Superior temporal gyrus (tissue), 1 donor: ENCODE data around the gene MDK.

Experiments used
- DNase-seq: peaks from one replicate; pipeline ENCODE4 v3.0.0-alpha.2; 2016; ENCODE audit errors: extremely low spot score

MDK gene

DNA sequence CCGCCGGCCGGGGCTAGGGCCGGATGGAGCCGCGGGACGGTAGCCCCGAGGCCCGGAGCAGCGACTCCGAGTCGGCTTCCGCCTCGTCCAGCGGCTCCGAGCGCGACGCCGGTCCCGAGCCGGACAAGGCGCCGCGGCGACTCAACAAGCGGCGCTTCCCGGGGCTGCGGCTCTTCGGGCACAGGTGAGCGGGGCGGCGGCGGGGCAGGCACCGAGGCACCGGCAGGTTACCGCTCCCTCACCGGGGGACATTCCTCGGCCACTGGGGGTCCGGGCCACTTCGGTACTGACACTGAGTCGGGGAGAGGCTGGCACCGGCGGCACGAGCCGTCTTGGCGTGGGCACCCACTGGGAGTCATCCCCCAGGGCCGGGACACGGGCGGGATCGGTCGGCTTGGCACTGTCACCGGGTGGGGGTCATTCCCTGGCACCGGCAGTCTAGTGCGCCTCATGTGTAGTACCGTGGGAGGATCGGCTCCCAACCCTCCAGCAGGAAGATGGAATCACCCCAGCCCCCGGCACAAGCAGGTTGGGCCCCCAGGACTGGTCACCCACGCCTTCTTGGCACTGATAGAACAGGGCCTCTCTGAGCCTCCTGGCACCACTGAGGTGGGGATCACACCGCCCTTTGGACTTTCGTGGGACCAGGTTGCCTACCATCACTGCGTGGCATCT, 33.7 kb upstream of the MDK start:
- no peak for DNase-seq

DNA sequence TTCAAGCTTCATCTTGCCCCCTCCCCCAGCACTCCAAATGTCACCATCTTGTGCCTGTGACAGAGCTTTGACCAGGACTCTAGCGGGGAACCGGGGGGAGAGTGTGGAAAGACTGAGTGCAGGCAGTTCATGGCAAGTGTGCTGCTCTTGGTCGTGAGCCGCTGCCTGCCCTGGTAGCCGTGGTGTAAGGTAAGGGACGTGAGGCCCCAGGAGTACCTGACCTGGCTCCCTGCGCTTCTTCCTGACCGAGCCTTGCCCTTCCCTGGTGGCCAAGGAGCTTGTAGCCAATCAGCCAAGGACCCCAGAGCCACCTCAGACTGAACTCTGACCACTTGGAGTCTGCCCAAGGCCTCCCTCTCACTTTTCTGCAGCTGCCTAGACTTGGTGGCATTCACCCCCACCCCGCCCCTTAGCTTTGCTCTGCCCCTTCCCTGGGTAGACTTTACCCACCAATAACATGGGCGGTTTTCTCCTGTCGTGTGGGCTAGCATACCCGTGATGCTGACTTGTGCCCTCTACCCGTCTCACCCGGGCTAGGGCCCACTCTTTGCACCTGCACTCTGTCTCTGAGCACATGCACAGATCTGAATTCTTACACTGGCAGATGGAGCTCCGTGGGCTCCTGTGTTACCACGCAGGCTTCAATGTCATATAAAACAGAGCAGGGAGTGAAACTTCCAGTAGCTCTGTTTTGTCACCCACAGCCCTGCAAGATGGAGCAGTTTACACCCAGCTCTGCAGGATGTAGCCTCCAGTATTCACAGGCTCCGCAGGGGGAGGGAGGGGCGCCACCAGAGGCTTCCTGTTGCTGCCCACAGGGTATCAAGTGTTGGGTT, 32.7 kb upstream of the MDK start:
- DNase-seq = no peak

DNA sequence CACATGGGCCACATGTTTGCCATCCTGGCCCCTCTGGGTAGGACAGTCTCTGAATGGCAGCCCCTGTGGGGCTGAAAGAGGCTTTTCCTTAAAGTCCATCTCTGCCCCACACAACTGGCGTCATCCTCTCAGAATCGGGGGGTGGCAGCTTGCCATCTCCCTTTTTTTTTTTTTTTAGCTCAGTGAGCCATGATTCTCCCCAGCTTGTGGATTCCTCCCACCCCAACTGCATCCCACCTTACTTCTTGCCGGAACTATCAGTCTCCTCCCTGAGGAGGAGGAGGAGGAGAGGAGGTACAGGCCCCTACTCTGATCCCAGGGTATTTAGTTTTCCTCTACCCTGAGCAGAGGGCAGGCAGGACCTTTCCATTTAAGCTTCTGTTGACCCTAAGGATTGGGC, 30.8 kb upstream of the MDK start:
- no peak for DNase-seq

DNA sequence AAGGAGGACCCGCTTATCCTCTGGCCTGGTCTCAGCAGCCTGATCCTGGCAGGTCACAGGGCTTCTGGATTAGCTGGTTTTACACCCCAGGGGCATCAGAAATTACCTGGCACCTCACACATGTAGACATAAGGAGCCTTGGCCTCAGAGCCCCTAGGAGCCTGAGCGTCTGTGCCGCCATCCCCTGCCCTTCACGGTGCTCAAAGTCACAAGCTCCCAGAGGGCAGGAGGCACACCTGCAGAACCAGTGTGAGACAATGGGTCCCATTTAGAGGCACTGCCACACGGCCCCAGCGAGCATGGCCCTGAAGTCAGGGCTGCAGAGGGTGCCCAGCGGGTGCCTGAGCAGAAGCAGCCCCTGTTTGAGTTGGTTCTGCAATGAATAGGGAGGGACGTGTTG, 30.3 kb upstream of the MDK start:
- no peak for DNase-seq

DNA sequence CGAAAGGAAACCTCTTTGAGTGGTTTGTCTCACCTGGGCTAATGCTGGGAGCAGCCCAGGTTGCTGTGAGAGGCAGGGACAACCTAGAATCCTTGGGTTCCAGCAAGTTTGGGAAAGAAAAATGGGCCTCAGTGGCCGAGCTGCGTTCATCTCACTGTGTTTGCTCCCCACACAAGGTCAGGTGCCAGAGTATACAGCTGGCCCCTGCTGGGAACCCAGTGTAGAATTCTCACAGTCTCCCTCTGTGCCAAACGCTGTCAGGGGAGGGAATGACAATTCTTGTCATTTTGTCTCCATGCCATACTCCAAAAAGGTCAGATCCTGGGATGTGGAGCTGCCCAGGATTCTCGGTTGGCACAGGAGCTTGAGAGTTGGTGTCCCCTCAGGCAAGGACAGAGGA, 29.9 kb upstream of the MDK start:
- no peak for DNase-seq

DNA sequence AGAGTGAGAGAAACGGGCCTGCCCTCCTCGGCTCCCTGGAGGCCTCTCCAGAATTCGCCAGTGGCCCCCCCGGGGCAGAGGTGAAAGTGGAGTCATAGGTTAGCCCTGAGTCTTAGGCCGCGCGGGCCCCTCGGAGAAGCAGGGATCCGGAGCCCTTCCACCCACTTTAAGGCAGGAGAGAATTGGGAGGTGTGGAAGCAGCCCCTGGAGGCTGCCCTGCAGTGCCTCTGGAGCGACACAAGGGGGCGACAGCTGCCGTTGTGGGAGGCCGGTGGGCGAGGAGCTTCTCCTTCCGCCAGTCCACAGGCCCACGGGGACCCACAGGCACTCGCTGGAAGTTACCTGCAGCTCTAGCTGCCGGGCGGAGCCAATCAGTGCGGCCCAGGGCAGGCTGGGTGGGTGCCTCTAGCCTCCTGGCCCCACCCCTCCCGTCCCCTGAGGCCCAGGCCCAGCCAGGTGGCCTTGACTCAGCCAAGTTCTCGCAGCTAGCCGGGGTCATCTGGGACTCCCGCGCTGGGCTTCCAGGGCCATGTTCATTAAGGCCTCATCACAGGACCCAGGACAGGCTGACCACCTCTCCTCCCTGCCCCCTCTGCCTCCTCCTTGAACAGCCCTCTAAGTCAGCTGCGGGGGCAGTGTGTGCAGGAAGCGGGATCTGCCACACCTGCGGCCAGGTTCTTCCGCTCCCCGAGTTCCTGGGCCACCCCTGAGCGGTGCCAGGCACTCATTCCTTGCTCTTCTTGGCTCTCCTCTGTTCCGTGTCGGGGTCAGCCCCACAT, 29.2 kb upstream of the MDK start:
- DNase-seq = no peak

DNA sequence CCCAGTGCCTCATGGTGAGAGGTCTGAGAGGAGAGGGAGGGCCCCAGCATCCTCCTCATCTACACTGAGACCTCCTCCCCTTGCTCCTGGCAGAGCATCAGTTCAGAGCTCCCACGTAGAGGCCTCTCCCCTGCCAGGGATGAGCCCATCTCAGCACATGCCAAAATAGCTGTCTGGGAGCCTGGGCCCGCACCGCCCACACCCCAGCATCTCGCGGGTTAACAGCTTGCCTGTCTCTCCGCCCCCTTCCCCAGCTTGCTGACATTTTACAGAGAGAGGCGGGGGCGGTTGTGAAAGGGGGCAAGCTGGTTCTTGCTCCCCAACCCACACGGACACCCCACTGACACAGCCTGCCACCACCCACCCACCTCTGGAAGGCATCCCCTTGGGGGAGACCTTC, 27.8 kb upstream of the MDK start:
- no peak for DNase-seq

DNA sequence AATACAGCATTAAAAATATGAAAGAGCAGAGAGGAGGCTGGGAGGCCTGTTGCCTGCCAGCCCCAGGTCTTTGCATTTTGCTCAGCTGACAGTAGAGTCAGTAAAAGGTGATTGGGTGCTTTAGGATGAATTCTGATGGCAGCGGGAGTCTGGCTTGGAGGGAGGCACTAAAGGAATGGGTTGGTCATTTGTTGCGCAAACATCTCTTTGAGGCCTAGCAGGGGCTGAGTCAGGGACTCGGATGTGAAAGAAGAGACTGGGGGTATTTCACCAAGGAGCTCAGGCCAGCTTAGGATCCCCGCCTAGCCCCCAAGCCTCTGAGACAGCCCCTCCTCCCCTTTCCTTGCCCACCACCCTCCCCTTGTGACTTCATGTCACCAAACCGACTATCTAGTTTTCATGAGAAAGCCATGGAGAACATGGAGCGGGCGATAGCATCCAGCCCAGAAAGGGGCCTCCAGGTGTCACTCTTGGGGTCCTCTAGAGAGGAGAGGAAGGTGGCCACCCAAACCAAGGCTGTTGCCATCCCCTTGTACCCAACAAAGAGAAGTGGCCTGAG, 24.5 kb upstream of the MDK start:
- DNase-seq = no peak

DNA sequence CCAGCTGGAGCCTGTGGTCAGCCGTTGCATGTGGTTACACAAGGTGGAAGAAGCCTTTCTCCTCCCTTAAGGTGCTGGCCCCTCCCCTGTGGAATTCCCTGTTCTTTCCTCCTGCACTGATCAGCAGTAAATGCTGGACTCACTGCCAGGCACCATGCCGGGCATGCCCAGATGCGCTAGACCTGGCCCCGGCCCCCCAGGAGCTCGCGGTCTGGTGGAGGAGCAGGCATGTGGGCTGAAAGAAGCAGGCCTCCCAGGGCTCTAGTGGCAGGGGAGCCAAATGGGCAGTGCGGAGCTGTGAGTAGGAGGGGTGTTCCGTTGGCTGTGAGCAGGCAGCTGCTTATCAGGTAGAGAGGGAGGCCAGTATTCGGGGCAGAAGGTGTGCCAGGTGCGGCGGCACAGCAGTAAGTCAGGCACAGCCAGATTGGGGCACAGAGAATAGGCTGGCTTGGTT, 24.0 kb upstream of the MDK start:
- no peak for DNase-seq

DNA sequence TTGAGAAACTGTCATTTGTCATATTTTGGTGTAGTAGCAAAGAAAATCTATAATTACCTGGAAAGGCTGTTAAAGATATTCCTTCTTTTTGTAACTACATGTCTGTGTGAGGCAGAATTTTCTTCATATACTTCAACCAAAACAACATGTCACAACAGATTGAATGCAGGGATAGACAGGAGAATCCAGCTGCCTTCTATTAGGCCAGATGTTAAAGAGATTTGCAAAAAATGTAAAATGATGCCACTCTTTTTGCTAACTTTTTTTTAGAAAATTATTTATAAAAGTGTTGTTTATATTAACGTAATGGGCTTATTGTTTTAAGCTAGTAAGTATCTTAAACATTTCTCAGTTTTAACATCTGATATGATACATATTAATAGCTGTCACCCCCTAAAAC, 21.5 kb upstream of the MDK start:
- no peak for DNase-seq

DNA sequence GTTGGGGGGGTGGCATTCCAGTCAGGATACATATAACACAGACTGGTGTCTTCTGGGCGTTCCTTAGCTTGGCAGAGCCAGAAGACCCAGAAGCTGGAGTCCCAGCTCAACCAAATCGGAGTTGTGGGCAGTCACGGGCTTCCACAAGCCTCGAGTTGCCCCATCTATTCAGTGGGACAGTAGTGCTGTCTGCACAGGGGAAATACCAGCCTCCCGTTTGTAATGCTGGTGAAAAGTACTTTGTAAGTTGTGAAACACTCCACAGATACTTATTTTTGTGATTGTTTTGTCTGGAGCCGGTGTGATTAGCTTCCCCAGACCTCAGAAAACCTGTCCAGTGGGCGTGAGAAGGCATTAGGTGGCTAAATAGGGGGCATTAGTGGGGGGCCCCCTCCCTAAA, 20.6 kb upstream of the MDK start:
- no peak for DNase-seq

DNA sequence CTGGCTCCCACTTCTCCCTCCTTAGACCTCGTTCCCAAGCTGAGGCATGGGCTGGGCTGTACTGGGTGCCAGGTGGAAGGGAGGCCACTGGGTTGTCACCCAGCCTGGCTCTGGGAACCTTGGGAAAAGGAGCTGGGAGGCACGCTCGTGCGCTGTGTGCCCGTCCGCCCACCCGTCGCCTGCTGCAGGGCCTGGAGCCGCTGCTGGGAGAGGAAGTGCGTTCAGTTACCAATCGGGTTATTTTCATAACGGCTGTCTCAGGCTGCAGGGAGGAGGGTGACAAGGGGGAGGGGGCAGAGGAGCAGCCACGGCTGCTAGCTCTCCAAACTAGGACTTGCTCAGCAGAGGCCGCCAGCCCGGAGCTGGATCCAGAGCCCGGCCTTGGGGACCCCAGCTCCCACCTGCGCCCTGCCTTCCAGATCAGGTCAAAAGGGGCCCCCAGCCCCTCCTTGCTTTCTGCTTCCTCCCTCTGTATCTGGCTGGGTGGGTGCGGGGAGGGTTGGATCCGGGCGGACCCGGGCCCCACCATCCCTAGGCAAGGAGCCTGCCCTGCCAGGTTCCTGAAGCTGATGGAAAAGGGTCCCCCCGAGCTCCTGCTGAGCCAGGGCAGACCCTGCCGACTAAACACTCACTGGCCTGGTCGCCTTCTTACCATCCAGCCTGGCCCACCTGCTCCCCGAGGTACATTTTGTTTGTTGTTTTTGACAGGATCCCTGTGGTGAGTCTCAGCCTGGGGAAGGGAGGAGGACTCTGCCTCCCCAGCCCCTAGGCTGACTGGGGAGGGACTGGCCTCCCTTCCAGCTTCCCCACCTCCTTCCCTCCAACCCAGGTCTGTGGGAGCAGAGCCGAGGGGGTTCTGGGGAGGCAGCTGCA, 19.9 kb upstream of the MDK start:
- DNase-seq = peak; percentile 68

DNA sequence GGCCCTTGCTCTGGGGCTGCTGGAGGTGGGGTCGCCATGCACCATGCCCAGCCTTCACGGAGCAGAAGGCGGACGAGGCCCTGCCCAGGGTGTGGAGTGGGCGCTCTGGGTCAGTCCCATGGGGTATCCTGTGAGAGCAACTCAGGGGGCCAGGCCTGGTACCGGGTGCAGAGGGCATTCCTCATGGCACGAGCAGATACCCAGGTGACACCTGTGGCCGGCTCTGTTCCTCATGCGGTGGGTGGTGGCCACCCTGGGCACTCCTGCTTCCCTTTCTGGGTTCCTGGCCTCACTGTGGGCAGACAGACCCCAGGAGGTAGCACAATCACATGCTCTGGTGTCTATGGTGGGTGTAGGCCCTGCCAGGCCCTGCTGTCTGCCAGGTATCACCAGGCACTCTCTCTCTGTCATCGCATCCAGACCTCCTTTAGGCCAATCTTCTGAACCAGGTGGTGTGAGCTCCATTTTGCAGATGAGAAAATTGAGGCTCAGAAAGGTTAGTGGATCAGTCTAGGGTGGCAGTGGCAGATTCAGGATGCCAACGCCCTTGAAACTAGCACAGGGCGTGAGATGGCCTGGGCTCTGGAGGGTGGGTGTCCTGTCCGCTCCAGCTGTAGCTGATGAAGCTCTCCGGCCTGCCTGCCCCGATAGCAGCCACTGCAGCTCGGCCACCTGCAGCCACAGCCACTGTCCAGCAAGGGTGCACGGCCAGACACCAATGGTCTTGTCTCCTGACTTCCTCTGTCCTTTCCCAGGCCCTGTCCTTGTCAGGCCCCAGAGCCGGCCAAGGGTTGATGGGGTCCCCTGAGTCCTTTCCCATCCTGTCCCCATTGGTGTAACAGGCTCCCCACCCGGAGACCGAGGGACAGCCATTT, 19.1 kb upstream of the MDK start:
- no peak for DNase-seq

DNA sequence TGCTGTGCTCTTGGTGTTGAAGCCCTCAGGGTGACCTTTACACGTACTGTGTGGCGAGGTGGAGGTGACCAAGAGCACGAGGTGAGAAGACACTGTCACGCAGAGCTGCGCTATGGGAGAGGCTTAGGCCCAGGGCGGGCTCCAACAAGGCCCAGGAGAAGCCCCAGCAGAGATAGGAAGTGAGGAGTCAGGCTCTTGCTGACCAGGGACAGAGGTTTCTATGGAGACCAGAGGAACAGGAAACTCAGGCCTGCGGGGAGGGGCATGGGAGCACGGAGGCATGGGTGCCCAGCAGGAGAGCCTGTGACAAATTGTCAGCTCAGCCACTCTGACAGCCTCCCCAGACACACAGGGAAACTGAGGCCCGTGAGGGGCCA, 18.4 kb upstream of the MDK start:
- DNase-seq = peak; percentile 60

DNA sequence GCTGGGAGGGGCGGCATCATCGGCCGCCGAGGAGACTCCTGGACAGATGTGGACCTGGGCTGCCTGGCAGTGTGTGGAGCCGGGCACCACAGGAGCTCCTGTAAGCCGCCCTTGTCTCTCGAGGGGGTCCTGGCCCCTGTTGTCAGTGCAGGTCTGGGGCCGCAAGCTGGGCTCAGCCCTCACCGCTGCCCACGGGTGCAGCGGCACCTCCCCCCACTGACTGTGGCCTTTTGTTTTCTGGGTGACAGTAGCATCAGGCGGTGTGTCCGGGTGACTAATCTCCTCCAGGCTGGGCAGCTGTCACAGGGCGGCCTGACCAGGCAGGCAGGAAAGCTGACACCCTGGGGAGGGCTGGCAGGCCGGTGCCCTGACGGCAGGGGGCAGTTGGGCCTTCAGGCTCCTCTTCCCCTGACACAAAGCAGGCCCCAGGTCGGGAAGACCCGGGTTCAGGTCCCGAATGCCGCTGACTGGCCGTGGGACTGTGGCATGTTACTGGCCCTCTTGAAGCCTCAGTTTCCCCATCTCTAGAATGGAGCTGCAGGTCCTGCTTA, 17.9 kb upstream of the MDK start:
- DNase-seq = peak; percentile 87

DNA sequence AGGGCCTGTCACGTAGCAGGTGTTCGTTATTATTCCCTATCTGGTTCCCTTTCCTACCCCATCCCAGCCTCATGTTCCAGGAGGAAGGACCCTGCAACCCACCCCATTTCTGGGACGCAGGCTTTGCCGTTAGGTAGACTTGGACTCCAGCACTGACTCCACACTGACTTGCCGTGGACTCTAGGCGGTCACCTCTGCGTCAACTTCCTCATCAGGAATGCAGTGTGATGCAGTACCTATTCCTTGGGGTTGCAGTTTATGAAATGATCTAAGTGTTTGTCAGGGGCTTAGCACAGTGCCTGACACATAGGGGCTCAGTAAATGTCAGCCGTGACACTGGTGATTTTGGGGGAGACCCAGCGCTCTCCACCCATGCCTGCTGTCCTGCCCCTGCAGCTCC, 17.4 kb upstream of the MDK start:
- DNase-seq = no peak

DNA sequence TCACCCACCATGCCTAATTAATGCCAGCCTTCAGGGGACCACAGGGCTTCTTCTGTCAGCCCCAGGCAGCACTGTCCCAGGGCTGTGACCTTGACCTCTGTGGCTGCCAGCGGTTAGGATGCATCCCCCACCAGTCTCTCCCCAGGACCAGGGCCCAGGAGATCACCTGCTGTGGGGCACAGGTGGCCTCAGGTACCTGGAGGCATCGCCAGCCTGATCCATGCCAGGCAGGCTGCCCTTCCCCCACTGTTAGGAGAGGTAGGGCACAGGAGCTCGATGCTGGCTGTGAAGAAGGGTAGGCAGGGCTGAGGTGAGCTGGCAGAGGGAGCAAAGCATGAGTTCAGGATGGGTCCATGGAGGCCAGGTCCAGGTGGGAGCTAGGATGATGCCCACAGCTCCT, 16.7 kb upstream of the MDK start:
- DNase-seq = no peak

DNA sequence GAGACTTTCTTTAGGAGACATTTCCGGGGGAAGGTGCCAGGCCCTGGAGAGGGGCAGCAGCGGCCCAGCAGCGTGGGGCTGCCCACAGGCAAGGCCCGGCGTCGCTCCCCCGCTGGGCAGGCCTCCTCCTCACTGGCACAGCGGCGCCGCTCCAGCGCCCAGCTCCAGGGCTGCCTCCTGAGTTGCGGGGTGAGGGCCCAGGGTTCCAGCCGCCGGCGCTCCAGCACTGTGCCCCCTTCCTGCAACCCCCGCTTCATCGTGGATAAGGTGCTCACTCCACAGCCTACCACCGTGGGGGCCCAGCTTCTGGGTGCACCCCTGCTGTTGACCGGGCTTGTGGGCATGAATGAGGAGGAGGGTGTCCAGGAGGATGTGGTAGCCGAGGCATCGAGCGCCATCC, 15.2 kb upstream of the MDK start:
- no peak for DNase-seq

DNA sequence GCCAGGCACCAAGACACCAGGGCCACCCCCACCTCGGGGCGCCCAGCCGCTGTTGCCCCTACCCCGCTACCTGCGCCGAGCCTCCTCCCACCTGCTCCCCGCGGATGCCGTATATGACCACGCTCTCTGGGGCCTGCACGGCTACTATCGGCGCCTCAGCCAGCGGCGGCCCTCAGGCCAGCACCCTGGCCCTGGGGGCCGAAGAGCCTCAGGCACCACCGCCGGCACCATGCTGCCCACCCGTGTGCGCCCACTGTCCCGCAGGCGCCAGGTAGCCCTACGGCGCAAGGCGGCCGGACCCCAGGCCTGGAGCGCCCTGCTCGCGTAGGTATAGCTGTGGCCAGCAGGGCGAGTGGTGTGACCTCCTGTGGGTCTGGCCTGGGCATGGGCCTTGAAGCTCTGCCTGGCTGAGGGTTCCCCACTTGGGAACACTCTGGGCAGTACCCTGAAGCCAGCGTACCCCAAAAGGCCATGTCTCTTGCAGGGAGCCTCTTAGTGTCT, 14.8 kb upstream of the MDK start:
- no peak for DNase-seq
